HEK293 (cell line): ENCODE data around the gene JPH2.

ENCODE experiments used
- CTCF ChIA-PET: fragments of 350-600 bp; formaldehyde crosslinking; extraction: SDS; loops from one replicate; lab custom pipeline; 2021; ENCODE audit warnings: antibody characterized with exemption; lab: Yijun Ruan, JAX
- POLR2A ChIA-PET: fragments of 300-600 bp; formaldehyde crosslinking; extraction: SDS; loops from one replicate; lab custom pipeline; 2020; ENCODE audit warnings: antibody characterized with exemption, inconsistent platforms; lab: Yijun Ruan, JAX
- H3K27ac ChIP-seq: fragments of 200-500 bp; sonication (Bioruptor generic); 2 replicates; pipeline ENCODE4 v1.5.1; 2014; ENCODE audit warnings: low read depth, low read length, control low read depth, inconsistent platforms; ENCODE audit errors: extremely low read depth
- H3K36me3 ChIP-seq, 2 experiments: fragments of 200-500 bp in 1 of 2; sonication (Bioruptor generic) in 1 of 2; 1 replicate in 1 of 2; 2 replicates in 1 of 2; pipeline ENCODE4 v1.5.1; 2014 to 2017; ENCODE audit warnings: inconsistent platforms in 2 of 2, low read length in 2 of 2; ENCODE audit not compliant: control insufficient read depth in 2 of 2, insufficient read depth in 1 of 2
- H3K4me1 ChIP-seq: fragments of 200-500 bp; sonication (Bioruptor generic); 2 replicates; pipeline ENCODE4 v1.5.1; 2014; ENCODE audit warnings: mild to moderate bottlenecking, low read length, inconsistent platforms; ENCODE audit not compliant: control insufficient read depth, insufficient read depth
- H3K4me3 ChIP-seq: 2 replicates; pipeline ENCODE4 v1.5.1; 2011; ENCODE audit warnings: low read depth, mild to moderate bottlenecking, control low read depth, low read length, moderate library complexity
- H3K9me3 ChIP-seq: fragments of 200-500 bp; sonication (Bioruptor generic); 2 replicates; pipeline ENCODE4 v1.5.1; 2014; ENCODE audit warnings: low read depth, low read length, inconsistent platforms; ENCODE audit not compliant: control insufficient read depth, insufficient read depth
- KLF16 ChIP-seq: fragments of 450-650 bp; formaldehyde crosslinking; IDR thresholded peaks from 2 replicates; pipeline ENCODE4 v1.5.1; 2017; ENCODE audit warnings: missing biosample characterization, missing genetic modification characterization
- OSR2 ChIP-seq: fragments of 450-650 bp; formaldehyde crosslinking; IDR thresholded peaks from 2 replicates; pipeline ENCODE4 v1.5.1; 2016; ENCODE audit warnings: missing biosample characterization, missing genetic modification characterization
- PBX3 ChIP-seq: sonication (generic); formaldehyde crosslinking; IDR thresholded peaks from 2 replicates; pipeline ENCODE4 v1.8.1; 2022; ENCODE audit warnings: mild to moderate bottlenecking, moderate library complexity, missing genetic modification reagents
- ZBTB11 ChIP-seq: fragments of 450-650 bp; formaldehyde crosslinking; conservative IDR thresholded peaks from 2 replicates; pipeline ENCODE4 v1.5.1; 2016; ENCODE audit warnings: low read depth, missing biosample characterization, missing genetic modification characterization
- ZNF114 ChIP-seq: fragments of 450-650 bp; formaldehyde crosslinking; IDR thresholded peaks from 2 replicates; pipeline ENCODE4 v1.5.0; 2017; ENCODE audit warnings: missing biosample characterization, missing genetic modification characterization
- ZNF121 ChIP-seq: fragments of 450-650 bp; formaldehyde crosslinking; IDR thresholded peaks from 2 replicates; pipeline ENCODE4 v1.5.1; 2016; ENCODE audit warnings: missing biosample characterization, missing genetic modification characterization
- ZNF148 ChIP-seq: fragments of 450-650 bp; formaldehyde crosslinking; IDR thresholded peaks from 2 replicates; pipeline ENCODE4 v1.5.0; 2017; ENCODE audit warnings: missing biosample characterization, missing genetic modification characterization, borderline replicate concordance
- ZNF174 ChIP-seq: fragments of 450-650 bp; formaldehyde crosslinking; IDR thresholded peaks from 2 replicates; pipeline ENCODE4 v1.5.0; 2017; ENCODE audit warnings: missing biosample characterization, mild to moderate bottlenecking, missing genetic modification characterization
- ZNF18 ChIP-seq: fragments of 450-650 bp; formaldehyde crosslinking; IDR thresholded peaks from 2 replicates; pipeline ENCODE4 v1.5.1; 2016; ENCODE audit warnings: missing biosample characterization, missing genetic modification characterization
- ZNF248 ChIP-seq: fragments of 450-650 bp; formaldehyde crosslinking; IDR thresholded peaks from 2 replicates; pipeline ENCODE4 v1.5.1; 2017; ENCODE audit warnings: missing biosample characterization, missing genetic modification characterization
- ZNF366 ChIP-seq: fragments of 450-650 bp; formaldehyde crosslinking; conservative IDR thresholded peaks from 2 replicates; pipeline ENCODE4 v1.5.1; 2016; ENCODE audit warnings: missing biosample characterization, missing genetic modification characterization
- ZNF830 ChIP-seq: fragments of 450-650 bp; IDR thresholded peaks from 2 replicates; pipeline ENCODE4 v1.5.0; 2018; ENCODE audit warnings: missing biosample characterization, missing genetic modification characterization, low read depth, mild to moderate bottlenecking, moderate library complexity
- ZSCAN30 ChIP-seq: fragments of 450-650 bp; IDR thresholded peaks from 2 replicates; pipeline ENCODE4 v1.5.1; 2018; ENCODE audit warnings: missing biosample characterization, mild to moderate bottlenecking, missing genetic modification characterization, moderate library complexity
- ZSCAN5A ChIP-seq: fragments of 450-650 bp; formaldehyde crosslinking; IDR thresholded peaks from 2 replicates; pipeline ENCODE4 v1.5.1; 2016; ENCODE audit warnings: missing biosample characterization, missing genetic modification characterization

The JPH2 gene

GRCh38 chr20:44173846-44174245 lies 13.1 kb downstream of the JPH2 start:
- no peak overlapping the region for H3K4me3 ChIP-seq
- CTCF ChIA-PET = interaction anchor here (0.5 to 0.6 kb wide), 2 partner anchors 65 to 1822 kb away, joined by 3 to 4 read pairs; no protein-coding TSS in a partner anchor

More at GRCh38 chr20:44173846-44174245, 13.1 kb downstream of the JPH2 start:
- no peak for TF ChIP-seq ZNF114 (tag by site-specific recombination)
- no peak for TF ChIP-seq ZSCAN5A (tag by site-specific recombination)
- no peak for TF ChIP-seq PBX3 (CRISPR knock-in tag)
- no peak for TF ChIP-seq ZNF121
- no peak for TF ChIP-seq ZSCAN30 (tag by site-specific recombination)
- no peak for TF ChIP-seq ZNF174 (tag by site-specific recombination)
- no peak for TF ChIP-seq ZNF830
- TF ChIP-seq ZNF18 = no peak
- no peak for TF ChIP-seq OSR2 (tag by site-specific recombination)
- no peak for TF ChIP-seq ZNF148 (tag by site-specific recombination)
- TF ChIP-seq KLF16 = no peak
- TF ChIP-seq ZNF366 (tag by site-specific recombination) = no peak
- TF ChIP-seq ZNF248 (tag by site-specific recombination) = no peak
- TF ChIP-seq ZBTB11 (tag by site-specific recombination) = no peak
- TF ChIP-seq, all 188 proteins: peak for 0
- Histone ChIP-seq H3K36me3 (no peaks in the 10 kb centered on the region), H3K9me3 (no peaks in the 10 kb centered on the region), H3K27ac (no peak overlapping the region), H3K4me1 (no peaks in the 10 kb centered on the region)
- POLR2A ChIA-PET = no interaction called here
